Heart left ventricle (tissue), 16 donors: Measurements from ENCODE around the gene LRPAP1. TPM values are rescaled to one million over a fixed set of nuclear protein-coding genes. Genes with fewer than 3 reads are reported as not detected.
"Not testable (repeated sequence)": the region's sequence is repeated elsewhere in the genome, so short reads cannot be mapped to it uniquely, and the experiment has no call there.

Source experiments
- ATAC-seq, 4 donors: fragments of 200-7000 bp; cut with Tn5 transposase; one replicate each; pipeline ENCODE4 v1.9.1; 2020 to 2022; ENCODE audit warnings: moderate library complexity in 4 of 4, mild to moderate bottlenecking in 3 of 4, moderate number of reproducible peaks in 1 of 4
- DNase-seq, 5 donors: peaks; one replicate each; pipeline ENCODE4 v3.0.0-alpha.2; 2020
- H3K27ac ChIP-seq, 12 donors: fragments of 200-600 bp; sonication (generic) in 4 of 12; one replicate each; pipeline versions ENCODE4 v1.5.0 to v1.8.0; 2016 to 2022; ENCODE audit warnings: mild to moderate bottlenecking in 2 of 12
- H3K27me3 ChIP-seq, 9 donors: fragments of 200-600 bp; sonication (generic) in 2 of 9; one replicate each; pipeline versions ENCODE4 v1.5.1 to v1.8.0; 2016 to 2022; ENCODE audit warnings: mild to moderate bottlenecking in 3 of 9
- H3K36me3 ChIP-seq, 9 donors: fragments of 200-600 bp; sonication (generic) in 2 of 9; one replicate each; pipeline versions ENCODE4 v1.5.0 to v1.8.0; 2018 to 2022; ENCODE audit warnings: mild to moderate bottlenecking in 2 of 9
- H3K4me1 ChIP-seq, 12 donors: fragments of 200-600 bp; sonication (generic) in 4 of 12; one replicate each; pipeline versions ENCODE4 v1.5.0 to v1.8.0; 2016 to 2022; ENCODE audit warnings: mild to moderate bottlenecking in 3 of 12
- H3K4me3 ChIP-seq, 12 donors: fragments of 200-600 bp; sonication (generic) in 4 of 12; one replicate each; pipeline versions ENCODE4 v1.5.0 to v1.8.0; 2017 to 2022; ENCODE audit warnings: mild to moderate bottlenecking in 9 of 12, moderate library complexity in 4 of 12
- H3K9me3 ChIP-seq, 12 donors: fragments of 200-600 bp; sonication (generic) in 4 of 12; one replicate each; pipeline versions ENCODE4 v1.5.0 to v1.8.0; 2016 to 2022; ENCODE audit warnings: mild to moderate bottlenecking in 1 of 12
- CTCF ChIP-seq, 12 donors: fragments of 200-600 bp; sonication (generic) in 4 of 12; IDR thresholded peaks; one replicate each; pipeline versions ENCODE4 v1.5.0 to v1.8.0; 2018 to 2022; ENCODE audit warnings: antibody characterized with exemption in 12 of 12, mild to moderate bottlenecking in 5 of 12
- POLR2A ChIP-seq, 2 donors: fragments of 450-650 bp; IDR thresholded peaks; one replicate each; pipeline ENCODE4 v1.6.1; 2017; ENCODE audit warnings: antibody characterized with exemption in 2 of 2, mild to moderate bottlenecking in 2 of 2, moderate library complexity in 2 of 2
- WGBS, 4 donors: extraction: QIAGEN DNeasy Blood & Tissue Kit in 2 of 4; methylation state at CpG; one replicate each; pipeline versions ENCODE4 v1.1.5 to v1.1.7; 2013 to 2018; 5-methylcytosine and 5-hydroxymethylcytosine counted together
- intact Hi-C, 10 donors: fragments of 100-400 bp; cut with DNase I; formaldehyde crosslinking; loops; one replicate each; pipeline versions ENCODE4 v1.11.1 to v1.14.2; 2022
- polyA plus RNA-seq, 2 donors: library from polyadenylated mRNA; stranded (reverse); fragments of 200-250 nt; gene quantifications; one replicate each; pipeline ENCODE4 v1.2.3, GENCODE V29; 2013
- total RNA-seq, 9 donors: library from RNA; depleted of rRNA in 2 of 9; stranded (reverse); fragments of >200 nt in 2 of 9; fragmentation: NEBNext Ultra II Directional in 3 of 9; extraction: Animal tissue kit (Norgen Biotek cat#: 25700) in 3 of 9; gene quantifications; one replicate each; pipeline versions ENCODE4 v1.1.0 to v1.2.4, GENCODE V29; 2016 to 2023
- donor health status: ischemic (EF 13 %, LVEDD 7.1; RV severe dilation, severe dysfunction).
- donor health status: healthy with polysubstance abuse.
- donor health status: DM: no; HTN: yes; CAD: no.
- donor health status: DM: no; HTN: no; CAD: no.
- donor health status: ischemic (EF 25% LVEDD 6.9; RV normal size, moderate dysfunction).
- donor health status: ischemic (EF 25% LVEDD 5.7; RV mildly dilated, moderate dysfunction).
- donor health status: healthy.
- donor health status: DM: yes; HTN: yes; CAD: no.
- donor health status: ischemic (EF 35%, LVEDD 5.7; RV mildly dilated, moderate dysfunction).
- donor health status: nonischemic (EF 11% LVEDD 7.7; RV severe dilation, severe dysfunction).
- donor health status: DM: yes; HTN: yes; CAD: no.
- donor health status: PGD.
- donor health status: ischemic (EF 29% LVEDD 5.4; RV normal size, mild dysfunction).
- donor health status: nonischemic (EF 23%, LVEDD 6.1; RV moderate dilation, normal function).

LRPAP1 gene
- total and polyA plus RNA-seq, 11 donors, result 105 to 389 (median 283) TPM

GRCh38 chr4:3512279-3512678, 19.9 kb downstream of the LRPAP1 start:
- DNase-seq (peak in 3 of 5 donors; percentile 29 to 75 (median 74)), ATAC-seq (peak in 2 of 4 donors; percentile 71 to 72)
- Histone ChIP-seq H3K4me3 (no peak overlapping the region), H3K27me3 (no peaks in the 10 kb centered on the region), H3K4me1 (peaks cover 0 to 3% (median 0%) of the 10 kb centered on the region in 12 donors), H3K27ac (peak overlapping the region in 2 of 12 donors; percentile 51 to 60), H3K36me3 (peaks cover 6 to 93% (median 89%) of the 10 kb centered on the region in 9 donors), H3K9me3 (no peaks in the 10 kb centered on the region)
- TF ChIP-seq POLR2A (IDR thresholded peaks at IDR 0.05), result no peak
- no peak for TF ChIP-seq CTCF (IDR thresholded peaks at IDR 0.05)
- intact Hi-C loops, result loop anchor here in 1 of 10 donors (10.0 kb wide), 1 partner anchor 167 kb away; no protein-coding TSS in a partner anchor
- 43 to 81% (median 60%) methylated on average over 9 to 13 of the region's 13 CpGs for WGBS, 4 donors

GRCh38 chr4:3511601-3512000, 20.6 kb downstream of the LRPAP1 start:
- H3K4me3 ChIP-seq, H3K4me1 ChIP-seq, H3K27me3 ChIP-seq, H3K27ac ChIP-seq, H3K9me3 ChIP-seq, ATAC-seq: not testable (repeated sequence)
- peak in 2 of 5 donors; percentile 15 to 19 for DNase-seq
- peaks cover 6 to 93% (median 89%) of the 10 kb centered on the region in 9 donors for H3K36me3 ChIP-seq
- WGBS, 4 donors, result 97 to 100% (median 98%) methylated on average over 1 to 21 of the region's 27 CpGs
- intact Hi-C loops, result loop anchor here in 1 of 10 donors (10.0 kb wide), 1 partner anchor 167 kb away; no protein-coding TSS in a partner anchor

GRCh38 chr4:3511187-3511586, 21.0 kb downstream of the LRPAP1 start:
- no peak overlapping the region for H3K27ac ChIP-seq
- WGBS, 4 donors, result 94 to 97% (median 95%) methylated on average over 6 of the region's 6 CpGs
- TF ChIP-seq POLR2A (IDR thresholded peaks at IDR 0.05) (no peak), CTCF (IDR thresholded peaks at IDR 0.05) (no peak)
- H3K36me3 ChIP-seq, result peaks cover 4 to 93% (median 89%) of the 10 kb centered on the region in 9 donors
- H3K9me3 ChIP-seq, result no peaks in the 10 kb centered on the region
- ATAC-seq (no peak), DNase-seq (no peak)
- peaks cover 0 to 3% (median 0%) of the 10 kb centered on the region in 12 donors for H3K4me1 ChIP-seq
- intact Hi-C loops, result loop anchor here in 1 of 10 donors (10.0 kb wide), 1 partner anchor 166 kb away; no protein-coding TSS in a partner anchor
- H3K4me3 ChIP-seq, result no peak overlapping the region
- no peaks in the 10 kb centered on the region for H3K27me3 ChIP-seq

GRCh38 chr4:3510481-3510880, 21.7 kb downstream of the LRPAP1 start:
- intact Hi-C loops, result loop anchor here in 1 of 10 donors (10.0 kb wide), 1 partner anchor 166 kb away; no protein-coding TSS in a partner anchor
- Histone ChIP-seq H3K9me3 (no peaks in the 10 kb centered on the region), H3K4me3 (no peak overlapping the region), H3K4me1 (peaks cover 0 to 3% (median 0%) of the 10 kb centered on the region in 12 donors), H3K27ac (no peak overlapping the region), H3K36me3 (peaks cover 2 to 93% (median 88%) of the 10 kb centered on the region in 9 donors), H3K27me3 (no peaks in the 10 kb centered on the region)
- no peak for DNase-seq
- 92 to 97% (median 95%) methylated on average over 16 of the region's 16 CpGs for WGBS, 4 donors
- TF ChIP-seq POLR2A (IDR thresholded peaks at IDR 0.05) (no peak), CTCF (IDR thresholded peaks at IDR 0.05) (no peak)
- no peak for ATAC-seq

- ATAC-seq (no peak), DNase-seq (no peak)
- Histone ChIP-seq H3K27ac (no peak overlapping the region), H3K27me3 (no peaks in the 10 kb centered on the region), H3K4me1 (peaks cover 0 to 8% (median 0%) of the 10 kb centered on the region in 12 donors), H3K4me3 (no peak overlapping the region), H3K36me3 (peaks cover 2 to 88% (median 83%) of the 10 kb centered on the region in 9 donors), H3K9me3 (no peaks in the 10 kb centered on the region)
- TF ChIP-seq CTCF (IDR thresholded peaks at IDR 0.05), result no peak
- intact Hi-C loops, result no loop called here
- WGBS, 4 donors, result 82 to 87% (median 84%) methylated on average over 9 to 10 of the region's 10 CpGs
Observed at GRCh38 chr4:3508542-3508941, 23.7 kb downstream of the LRPAP1 start.
